NB4 (cell line): ENCODE measurements around the gene WDR89.

Experiments used
- DNase-seq: peaks from one replicate; pipeline ENCODE4 v3.0.0; 2010; ENCODE audit warnings: low read depth
- H3K4me3 ChIP-seq: one replicate; pipeline ENCODE4 v1.5.1; 2011; ENCODE audit warnings: mild to moderate bottlenecking, low read depth, low read length, moderate library complexity
- CTCF ChIP-seq: IDR thresholded peaks from one replicate; pipeline ENCODE4 v1.5.1; 2012; ENCODE audit warnings: low read depth, low read length
- MAX ChIP-seq: IDR thresholded peaks from 2 replicates; pipeline ENCODE4 v1.6.1; 2011; ENCODE audit warnings: low read depth, low read length
- MYC ChIP-seq: IDR thresholded peaks from 2 replicates; pipeline ENCODE4 v1.6.1; 2011; ENCODE audit warnings: low read depth, low read length
- POLR2A ChIP-seq: IDR thresholded peaks from 2 replicates; pipeline ENCODE4 v1.6.1; 2011; ENCODE audit warnings: mild to moderate bottlenecking; ENCODE audit not compliant: insufficient read length; ENCODE audit errors: extremely low read depth

WDR89 gene

GRCh38 chr14:63659726-63660125 lies 18.1 kb upstream of the WDR89 start:
- TF ChIP-seq MAX = no peak
- no peak for TF ChIP-seq CTCF
- no peak for TF ChIP-seq POLR2A
- no peak for TF ChIP-seq MYC
- H3K4me3 ChIP-seq = no peak overlapping the region
- no peak for DNase-seq

- H3K4me3 ChIP-seq = no peak overlapping the region
- TF ChIP-seq CTCF = no peak
- TF ChIP-seq MAX = no peak
- no peak for TF ChIP-seq POLR2A
- TF ChIP-seq MYC = no peak
- DNase-seq = peak; percentile 32
Observed at GRCh38 chr14:63656194-63656593, 14.5 kb upstream of the WDR89 start.

GRCh38 chr14:63654936-63655335 lies 13.3 kb upstream of the WDR89 start:
- H3K4me3 ChIP-seq = no peak overlapping the region
- no peak for DNase-seq
- TF ChIP-seq POLR2A = no peak
- no peak for TF ChIP-seq MYC
- TF ChIP-seq MAX = no peak
- no peak for TF ChIP-seq CTCF

- H3K4me3 ChIP-seq = no peak overlapping the region
- no peak for TF ChIP-seq POLR2A
- TF ChIP-seq MAX = no peak
- no peak for TF ChIP-seq MYC
- TF ChIP-seq CTCF = no peak
- DNase-seq = no peak
Observed at GRCh38 chr14:63654346-63654745, 12.7 kb upstream of the WDR89 start.

GRCh38 chr14:63652406-63652805 lies 10.7 kb upstream of the WDR89 start:
- no peak overlapping the region for H3K4me3 ChIP-seq
- TF ChIP-seq MAX (no peak), CTCF (no peak), MYC (no peak)
- DNase-seq = no peak

GRCh38 chr14:63650256-63650952 lies 8.7 kb upstream of the WDR89 start:
- no peak for DNase-seq
- TF ChIP-seq MAX (no peak), CTCF (no peak), MYC (no peak), POLR2A (no peak)
- no peak overlapping the region for H3K4me3 ChIP-seq
